Measurements from ENCODE around the gene UBQLN4. TPM values are rescaled to one million over a fixed set of nuclear protein-coding genes. Genes with fewer than 3 reads are reported as not detected.

Gene UBQLN4
- polyA plus RNA-seq, 1 donor from 2014 or later, result 34.9 TPM

GRCh38 chr1:156001662-156002171, 51.9 kb downstream of the UBQLN4 start:
- H3K27me3 ChIP-seq (ENCODE audit: insufficient read depth, low read depth, low read length), result no peaks in the 10 kb centered on the region
- H2AFZ ChIP-seq (ENCODE audit: low read depth, low read length), result no peak overlapping the region
- H3K9me2 ChIP-seq (ENCODE audit: insufficient read depth, low read length), result no peaks in the 10 kb centered on the region
- TF ChIP-seq RAD21 (conservative IDR thresholded peaks at IDR 0.05) (no peak), EP300 (conservative IDR thresholded peaks at IDR 0.05; ENCODE audit: poor library complexity, severe bottlenecking) (no peak), EZH2 (IDR thresholded peaks at IDR 0.05; ENCODE audit: borderline replicate concordance, insufficient read depth, low read length, poor library complexity, severe bottlenecking) (no peak), SMC3 (conservative IDR thresholded peaks at IDR 0.05; ENCODE audit: poor library complexity) (no peak), POLR2AphosphoS5 (IDR thresholded peaks at IDR 0.05) (no peak), TAF1 (IDR thresholded peaks at IDR 0.05; ENCODE audit: low read depth) (no peak), MXI1 (conservative IDR thresholded peaks at IDR 0.05; ENCODE audit: poor library complexity, severe bottlenecking) (no peak)
- TF ChIP-seq, protein P1, sequence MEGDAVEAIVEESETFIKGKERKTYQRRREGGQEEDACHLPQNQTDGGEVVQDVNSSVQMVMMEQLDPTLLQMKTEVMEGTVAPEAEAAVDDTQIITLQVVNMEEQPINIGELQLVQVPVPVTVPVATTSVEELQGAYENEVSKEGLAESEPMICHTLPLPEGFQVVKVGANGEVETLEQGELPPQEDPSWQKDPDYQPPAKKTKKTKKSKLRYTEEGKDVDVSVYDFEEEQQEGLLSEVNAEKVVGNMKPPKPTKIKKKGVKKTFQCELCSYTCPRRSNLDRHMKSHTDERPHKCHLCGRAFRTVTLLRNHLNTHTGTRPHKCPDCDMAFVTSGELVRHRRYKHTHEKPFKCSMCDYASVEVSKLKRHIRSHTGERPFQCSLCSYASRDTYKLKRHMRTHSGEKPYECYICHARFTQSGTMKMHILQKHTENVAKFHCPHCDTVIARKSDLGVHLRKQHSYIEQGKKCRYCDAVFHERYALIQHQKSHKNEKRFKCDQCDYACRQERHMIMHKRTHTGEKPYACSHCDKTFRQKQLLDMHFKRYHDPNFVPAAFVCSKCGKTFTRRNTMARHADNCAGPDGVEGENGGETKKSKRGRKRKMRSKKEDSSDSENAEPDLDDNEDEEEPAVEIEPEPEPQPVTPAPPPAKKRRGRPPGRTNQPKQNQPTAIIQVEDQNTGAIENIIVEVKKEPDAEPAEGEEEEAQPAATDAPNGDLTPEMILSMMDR (IDR thresholded peaks at IDR 0.05; ENCODE audit: poor library complexity, severe bottlenecking), result no peak
- TF ChIP-seq, protein P2, sequence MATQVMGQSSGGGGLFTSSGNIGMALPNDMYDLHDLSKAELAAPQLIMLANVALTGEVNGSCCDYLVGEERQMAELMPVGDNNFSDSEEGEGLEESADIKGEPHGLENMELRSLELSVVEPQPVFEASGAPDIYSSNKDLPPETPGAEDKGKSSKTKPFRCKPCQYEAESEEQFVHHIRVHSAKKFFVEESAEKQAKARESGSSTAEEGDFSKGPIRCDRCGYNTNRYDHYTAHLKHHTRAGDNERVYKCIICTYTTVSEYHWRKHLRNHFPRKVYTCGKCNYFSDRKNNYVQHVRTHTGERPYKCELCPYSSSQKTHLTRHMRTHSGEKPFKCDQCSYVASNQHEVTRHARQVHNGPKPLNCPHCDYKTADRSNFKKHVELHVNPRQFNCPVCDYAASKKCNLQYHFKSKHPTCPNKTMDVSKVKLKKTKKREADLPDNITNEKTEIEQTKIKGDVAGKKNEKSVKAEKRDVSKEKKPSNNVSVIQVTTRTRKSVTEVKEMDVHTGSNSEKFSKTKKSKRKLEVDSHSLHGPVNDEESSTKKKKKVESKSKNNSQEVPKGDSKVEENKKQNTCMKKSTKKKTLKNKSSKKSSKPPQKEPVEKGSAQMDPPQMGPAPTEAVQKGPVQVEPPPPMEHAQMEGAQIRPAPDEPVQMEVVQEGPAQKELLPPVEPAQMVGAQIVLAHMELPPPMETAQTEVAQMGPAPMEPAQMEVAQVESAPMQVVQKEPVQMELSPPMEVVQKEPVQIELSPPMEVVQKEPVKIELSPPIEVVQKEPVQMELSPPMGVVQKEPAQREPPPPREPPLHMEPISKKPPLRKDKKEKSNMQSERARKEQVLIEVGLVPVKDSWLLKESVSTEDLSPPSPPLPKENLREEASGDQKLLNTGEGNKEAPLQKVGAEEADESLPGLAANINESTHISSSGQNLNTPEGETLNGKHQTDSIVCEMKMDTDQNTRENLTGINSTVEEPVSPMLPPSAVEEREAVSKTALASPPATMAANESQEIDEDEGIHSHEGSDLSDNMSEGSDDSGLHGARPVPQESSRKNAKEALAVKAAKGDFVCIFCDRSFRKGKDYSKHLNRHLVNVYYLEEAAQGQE (IDR thresholded peaks at IDR 0.05; ENCODE audit: borderline replicate concordance), result no peak
- no peaks in the 10 kb centered on the region for H3K9me3 ChIP-seq (ENCODE audit: low read length)
- no peaks in the 10 kb centered on the region for H3K36me3 ChIP-seq (ENCODE audit: insufficient read depth, low read length)
- no peaks in the 10 kb centered on the region for H4K20me1 ChIP-seq (ENCODE audit: insufficient read depth)
- no peak overlapping the region for H3K4me3 ChIP-seq (ENCODE audit: low read length)
- H3F3A ChIP-seq (ENCODE audit: insufficient read depth, low read length, poor library complexity, severe bottlenecking), result no peaks in the 10 kb centered on the region
- no peak overlapping the region for H3K9ac ChIP-seq (ENCODE audit: low read length)
- no peak overlapping the region for H3K4me2 ChIP-seq (ENCODE audit: low read length)
- H3K79me2 ChIP-seq (replicated peaks; ENCODE audit: insufficient read depth, low read length), result no peaks in the 10 kb centered on the region
- no peak overlapping the region for H3K27ac ChIP-seq (ENCODE audit: low read length)

DNA sequence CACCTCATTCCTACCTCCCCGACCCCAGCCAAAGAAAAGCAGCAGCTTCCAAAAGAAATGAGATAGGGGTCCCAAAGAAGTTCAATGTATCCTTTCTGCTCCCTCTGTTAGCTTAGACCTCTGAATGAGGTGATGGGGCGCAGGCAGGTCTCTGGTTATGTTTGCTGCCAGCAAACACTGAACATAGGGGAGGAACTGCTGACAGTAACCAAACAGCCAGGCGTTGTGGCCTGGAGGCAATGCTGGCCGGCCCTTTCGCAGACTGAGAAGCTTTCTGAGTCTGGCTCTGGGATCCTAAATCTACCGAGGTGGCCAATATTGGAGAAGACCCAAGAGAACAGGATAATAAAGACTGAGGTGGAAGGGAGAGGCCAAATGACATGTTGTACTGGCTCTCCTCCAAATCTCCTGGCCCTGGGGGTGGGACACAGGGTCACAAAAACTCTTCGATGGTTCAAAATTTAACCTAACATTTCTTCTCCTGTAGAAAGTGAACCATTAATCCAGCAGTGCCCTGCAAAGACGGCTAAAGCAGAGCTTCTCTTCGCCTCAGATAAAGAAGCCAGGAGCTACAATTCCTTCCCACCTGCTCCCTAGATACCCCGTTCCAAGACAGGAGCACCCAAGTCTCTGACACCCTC, 52.5 kb downstream of the UBQLN4 start:
- Histone ChIP-seq H3K4me2 (ENCODE audit: low read length) (no peak overlapping the region), H3K9ac (ENCODE audit: low read length) (no peak overlapping the region), H3K9me2 (ENCODE audit: insufficient read depth, low read length) (no peaks in the 10 kb centered on the region), H3K36me3 (ENCODE audit: insufficient read depth, low read length) (no peaks in the 10 kb centered on the region), H3K27me3 (ENCODE audit: insufficient read depth, low read depth, low read length) (no peaks in the 10 kb centered on the region), H3K4me3 (ENCODE audit: low read length) (no peak overlapping the region), H2AFZ (ENCODE audit: low read depth, low read length) (no peak overlapping the region), H3K9me3 (ENCODE audit: low read length) (no peaks in the 10 kb centered on the region), H3F3A (ENCODE audit: insufficient read depth, low read length, poor library complexity, severe bottlenecking) (no peaks in the 10 kb centered on the region), H3K27ac (ENCODE audit: low read length) (no peak overlapping the region), H4K20me1 (ENCODE audit: insufficient read depth) (no peaks in the 10 kb centered on the region), H3K79me2 (replicated peaks; ENCODE audit: insufficient read depth, low read length) (no peaks in the 10 kb centered on the region)
- TF ChIP-seq, protein P1 (IDR thresholded peaks at IDR 0.05; ENCODE audit: poor library complexity, severe bottlenecking), result no peak
- no peak for TF ChIP-seq EP300 (conservative IDR thresholded peaks at IDR 0.05; ENCODE audit: poor library complexity, severe bottlenecking)
- no peak for TF ChIP-seq POLR2AphosphoS5 (IDR thresholded peaks at IDR 0.05)
- TF ChIP-seq EZH2 (IDR thresholded peaks at IDR 0.05; ENCODE audit: borderline replicate concordance, insufficient read depth, low read length, poor library complexity, severe bottlenecking), result no peak
- TF ChIP-seq, protein P2 (IDR thresholded peaks at IDR 0.05; ENCODE audit: borderline replicate concordance), result no peak
- TF ChIP-seq RAD21 (conservative IDR thresholded peaks at IDR 0.05), result no peak
- TF ChIP-seq TAF1 (IDR thresholded peaks at IDR 0.05; ENCODE audit: low read depth), result no peak
- TF ChIP-seq MXI1 (conservative IDR thresholded peaks at IDR 0.05; ENCODE audit: poor library complexity, severe bottlenecking), result no peak
- no peak for TF ChIP-seq SMC3 (conservative IDR thresholded peaks at IDR 0.05; ENCODE audit: poor library complexity)

Measured in neural cell (in vitro differentiated cells).